GM21528 (cell line): ENCODE results near the gene INPP5A.
"Not testable (repeated sequence)": the region's sequence is repeated elsewhere in the genome, so short reads cannot be mapped to it uniquely, and the experiment has no call there.

Source experiments
- ATAC-seq: cut with Tn5 transposase; IDR thresholded peaks from one replicate; pipeline ENCODE4 v1.9.1; 2021; ENCODE audit warnings: mild to moderate bottlenecking, moderate library complexity; ENCODE audit not compliant: unreplicated experiment, low FRiP score

The INPP5A gene

GRCh38 chr10:132728321-132728720 is 190.7 kb downstream of the INPP5A start:
- ATAC-seq = no peak

GRCh38 chr10:132728741-132729140 is 191.2 kb downstream of the INPP5A start:
- ATAC-seq = no peak

GRCh38 chr10:132729810-132730572 is 192.4 kb downstream of the INPP5A start:
- ATAC-seq = no peak

- ATAC-seq = no peak
Measured at GRCh38 chr10:132730573-132730953, 193.0 kb downstream of the INPP5A start.

GRCh38 chr10:132732518-132732917 is 194.9 kb downstream of the INPP5A start:
- ATAC-seq = no peak

GRCh38 chr10:132733926-132734325 is 196.3 kb downstream of the INPP5A start:
- ATAC-seq = no peak

- ATAC-seq = no peak
Measured at GRCh38 chr10:132735341-132735775, 197.8 kb downstream of the INPP5A start.

GRCh38 chr10:132735923-132736391 is 198.4 kb downstream of the INPP5A start:
- no peak for ATAC-seq

GRCh38 chr10:132737390-132738048 is 199.9 kb downstream of the INPP5A start:
- no peak for ATAC-seq

- no peak for ATAC-seq
Measured at GRCh38 chr10:132738454-132739224, 201.1 kb downstream of the INPP5A start.

GRCh38 chr10:132739225-132739613 is 201.6 kb downstream of the INPP5A start:
- ATAC-seq = no peak

GRCh38 chr10:132740588-132740987 is 203.0 kb downstream of the INPP5A start:
- no peak for ATAC-seq

- no peak for ATAC-seq
Measured at GRCh38 chr10:132742167-132742836, 204.7 kb downstream of the INPP5A start.

- ATAC-seq = no peak
Measured at GRCh38 chr10:132742837-132743194, 205.2 kb downstream of the INPP5A start.

GRCh38 chr10:132743196-132743924 is 205.8 kb downstream of the INPP5A start:
- not testable (repeated sequence) for ATAC-seq

GRCh38 chr10:132743925-132744490 is 206.4 kb downstream of the INPP5A start:
- ATAC-seq = no peak

GRCh38 chr10:132744839-132745238 is 207.3 kb downstream of the INPP5A start:
- no peak for ATAC-seq

GRCh38 chr10:132745511-132745910 is 207.9 kb downstream of the INPP5A start:
- no peak for ATAC-seq

- no peak for ATAC-seq
Measured at GRCh38 chr10:132745971-132746370, 208.4 kb downstream of the INPP5A start.

- no peak for ATAC-seq
Measured at GRCh38 chr10:132746386-132746785, 208.8 kb downstream of the INPP5A start.
